Measurements from ENCODE around the gene TRNP1. TPM values are rescaled to one million over a fixed set of nuclear protein-coding genes. Genes with fewer than 3 reads are reported as not detected.

Gene TRNP1
- total RNA-seq, 1 donor from 2014 or later = 19.2 TPM

DNA sequence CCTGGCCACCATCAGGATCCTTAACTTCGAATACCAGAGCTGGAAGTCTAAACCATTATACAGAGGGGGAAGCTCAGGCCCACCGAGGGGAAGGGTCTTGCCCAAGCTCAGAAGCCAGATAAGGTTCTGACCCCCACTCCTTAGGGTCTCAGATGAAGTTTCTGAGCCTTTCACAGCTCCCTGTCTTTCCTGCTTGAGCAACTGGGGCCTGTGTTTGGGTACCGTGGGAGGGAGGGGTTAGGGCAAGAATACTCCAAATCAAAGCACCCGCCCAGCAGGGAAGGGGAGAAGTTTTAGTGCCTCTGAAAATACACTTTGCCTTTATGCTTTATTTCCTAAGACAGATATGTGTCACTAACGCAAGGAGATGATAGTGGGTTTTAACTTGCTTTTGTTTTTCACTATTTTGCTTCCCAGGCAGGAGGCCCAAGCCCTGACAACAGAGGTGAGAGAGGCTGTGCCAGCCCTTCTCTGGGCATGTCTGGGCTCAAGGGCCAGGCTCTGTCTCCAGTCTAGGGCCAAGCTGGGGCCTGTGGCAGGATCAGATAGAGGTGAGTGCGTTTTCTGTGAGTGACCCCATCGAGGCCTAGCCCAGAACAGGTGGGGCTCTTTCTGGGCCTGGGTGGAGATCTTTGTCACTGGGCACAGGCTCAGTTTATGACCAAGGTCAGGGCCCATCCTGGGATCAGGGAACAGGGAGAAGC lies 39.7 kb downstream of the TRNP1 start:
- Histone ChIP-seq H3K4me3 (ENCODE audit: insufficient read depth, low read depth, low read length) (no peak overlapping the region), H2AFZ (ENCODE audit: low read depth, low read length) (no peak overlapping the region), H3K27me3 (ENCODE audit: insufficient read depth, low read length) (no peaks in the 10 kb centered on the region), H3K4me2 (ENCODE audit: low read length) (no peak overlapping the region), H3K27ac (ENCODE audit: low read depth, low read length) (no peak overlapping the region), H3K4me1 (ENCODE audit: insufficient read depth, low read length) (peaks cover 10% of the 10 kb centered on the region), H3K79me2 (ENCODE audit: insufficient read depth, low read length) (no peaks in the 10 kb centered on the region), H4K20me1 (ENCODE audit: insufficient read depth, low read length) (no peaks in the 10 kb centered on the region), H3K9ac (ENCODE audit: low read length) (no peak overlapping the region), H3K9me3 (ENCODE audit: insufficient read depth, low read depth, low read length) (no peaks in the 10 kb centered on the region), H3K36me3 (ENCODE audit: insufficient read depth, low read length) (no peaks in the 10 kb centered on the region)
- TF ChIP-seq, protein P1, sequence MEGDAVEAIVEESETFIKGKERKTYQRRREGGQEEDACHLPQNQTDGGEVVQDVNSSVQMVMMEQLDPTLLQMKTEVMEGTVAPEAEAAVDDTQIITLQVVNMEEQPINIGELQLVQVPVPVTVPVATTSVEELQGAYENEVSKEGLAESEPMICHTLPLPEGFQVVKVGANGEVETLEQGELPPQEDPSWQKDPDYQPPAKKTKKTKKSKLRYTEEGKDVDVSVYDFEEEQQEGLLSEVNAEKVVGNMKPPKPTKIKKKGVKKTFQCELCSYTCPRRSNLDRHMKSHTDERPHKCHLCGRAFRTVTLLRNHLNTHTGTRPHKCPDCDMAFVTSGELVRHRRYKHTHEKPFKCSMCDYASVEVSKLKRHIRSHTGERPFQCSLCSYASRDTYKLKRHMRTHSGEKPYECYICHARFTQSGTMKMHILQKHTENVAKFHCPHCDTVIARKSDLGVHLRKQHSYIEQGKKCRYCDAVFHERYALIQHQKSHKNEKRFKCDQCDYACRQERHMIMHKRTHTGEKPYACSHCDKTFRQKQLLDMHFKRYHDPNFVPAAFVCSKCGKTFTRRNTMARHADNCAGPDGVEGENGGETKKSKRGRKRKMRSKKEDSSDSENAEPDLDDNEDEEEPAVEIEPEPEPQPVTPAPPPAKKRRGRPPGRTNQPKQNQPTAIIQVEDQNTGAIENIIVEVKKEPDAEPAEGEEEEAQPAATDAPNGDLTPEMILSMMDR (IDR thresholded peaks at IDR 0.05; ENCODE audit: insufficient read depth, low read depth, low read length) = no peak
- no peak for TF ChIP-seq EZH2 (IDR thresholded peaks at IDR 0.05; ENCODE audit: insufficient read depth, low read length)
- Mint-ChIP-seq H3K36me3 (ENCODE audit: low read depth, unreplicated experiment) (no peaks in the 10 kb centered on the region), H3K27ac (ENCODE audit: unreplicated experiment) (no peak overlapping the region), H3K4me1 (ENCODE audit: low read depth, unreplicated experiment) (no peaks in the 10 kb centered on the region), H3K9me3 (ENCODE audit: unreplicated experiment) (peaks cover 1% of the 10 kb centered on the region), H3K27me3 (ENCODE audit: low read depth, unreplicated experiment) (peaks cover 2% of the 10 kb centered on the region), H3K4me3 (ENCODE audit: unreplicated experiment) (no peak overlapping the region)
- FAIRE-seq (no peak), DNase-seq (ENCODE audit: low read depth) (no peak)

DNA sequence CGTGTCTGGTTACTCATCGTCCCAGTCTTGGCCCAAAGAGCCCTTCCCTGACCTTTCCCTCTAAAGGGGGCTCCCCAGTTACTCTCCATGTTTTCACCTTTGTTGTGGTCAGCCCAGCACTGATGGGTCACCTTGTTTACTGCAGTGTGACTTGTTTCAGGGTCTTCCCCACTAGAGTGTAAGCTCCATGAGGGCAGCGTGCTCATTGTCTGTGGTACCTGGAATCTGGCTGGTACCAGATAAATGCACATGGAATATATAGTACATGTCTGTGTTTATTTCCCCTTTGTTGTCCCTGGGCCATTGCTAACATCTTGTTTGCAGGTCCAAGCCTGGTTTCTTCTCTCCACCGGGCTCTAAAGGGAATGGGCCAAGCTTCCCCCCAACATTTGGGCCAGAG lies 41.9 kb downstream of the TRNP1 start:
- peaks cover 16% of the 10 kb centered on the region for H3K27me3 Mint-ChIP-seq (ENCODE audit: low read depth, unreplicated experiment)
- no peaks in the 10 kb centered on the region for H4K20me1 ChIP-seq (ENCODE audit: insufficient read depth, low read length)
- no peaks in the 10 kb centered on the region for H3K4me1 Mint-ChIP-seq (ENCODE audit: low read depth, unreplicated experiment)
- no peak overlapping the region for H3K27ac Mint-ChIP-seq (ENCODE audit: unreplicated experiment)
- no peaks in the 10 kb centered on the region for H3K36me3 ChIP-seq (ENCODE audit: insufficient read depth, low read length)
- no peaks in the 10 kb centered on the region for H3K9me3 ChIP-seq (ENCODE audit: insufficient read depth, low read depth, low read length)
- H3K4me3 ChIP-seq (ENCODE audit: insufficient read depth, low read depth, low read length) = no peak overlapping the region
- peaks cover 10% of the 10 kb centered on the region for H3K4me1 ChIP-seq (ENCODE audit: insufficient read depth, low read length)
- H3K4me3 Mint-ChIP-seq (ENCODE audit: unreplicated experiment) = no peak overlapping the region
- no peak overlapping the region for H3K9ac ChIP-seq (ENCODE audit: low read length)
- H3K4me2 ChIP-seq (ENCODE audit: low read length) = no peak overlapping the region
- no peak overlapping the region for H3K27ac ChIP-seq (ENCODE audit: low read depth, low read length)
- no peaks in the 10 kb centered on the region for H3K36me3 Mint-ChIP-seq (ENCODE audit: low read depth, unreplicated experiment)
- no peaks in the 10 kb centered on the region for H3K27me3 ChIP-seq (ENCODE audit: insufficient read depth, low read length)
- no peak for FAIRE-seq
- DNase-seq (ENCODE audit: low read depth) = no peak
- no peak overlapping the region for H2AFZ ChIP-seq (ENCODE audit: low read depth, low read length)
- TF ChIP-seq, protein P1 (IDR thresholded peaks at IDR 0.05; ENCODE audit: insufficient read depth, low read depth, low read length) = no peak
- TF ChIP-seq EZH2 (IDR thresholded peaks at IDR 0.05; ENCODE audit: insufficient read depth, low read length) = no peak
- no peaks in the 10 kb centered on the region for H3K79me2 ChIP-seq (ENCODE audit: insufficient read depth, low read length)
- peaks cover 1% of the 10 kb centered on the region for H3K9me3 Mint-ChIP-seq (ENCODE audit: unreplicated experiment)

DNA sequence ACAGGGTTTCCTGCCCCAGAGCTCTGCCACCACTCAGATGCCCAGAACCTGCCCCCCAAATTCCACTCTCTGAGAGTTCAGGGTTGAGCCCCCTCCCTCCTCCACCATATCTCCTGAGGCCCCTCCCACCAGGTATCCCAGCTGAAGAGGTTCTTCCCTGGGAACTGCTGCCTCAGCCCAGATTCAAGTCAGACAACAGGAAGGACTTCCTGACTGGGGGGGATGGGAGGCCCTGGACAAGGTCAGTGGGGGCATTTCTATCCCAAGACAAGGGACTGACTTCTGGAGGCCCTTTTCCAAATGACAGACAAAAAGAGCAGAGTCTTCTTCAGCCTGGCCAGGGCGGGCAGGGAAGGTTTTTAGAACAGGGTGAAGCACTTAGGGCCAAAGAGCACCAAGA lies 43.2 kb downstream of the TRNP1 start:
- no peaks in the 10 kb centered on the region for H3K4me1 Mint-ChIP-seq (ENCODE audit: low read depth, unreplicated experiment)
- H3K9me3 Mint-ChIP-seq (ENCODE audit: unreplicated experiment) = peaks cover 1% of the 10 kb centered on the region
- FAIRE-seq = no peak
- Histone ChIP-seq H3K36me3 (ENCODE audit: insufficient read depth, low read length) (no peaks in the 10 kb centered on the region), H3K4me3 (ENCODE audit: insufficient read depth, low read depth, low read length) (no peak overlapping the region), H3K27me3 (ENCODE audit: insufficient read depth, low read length) (no peaks in the 10 kb centered on the region), H3K79me2 (ENCODE audit: insufficient read depth, low read length) (no peaks in the 10 kb centered on the region), H3K4me1 (ENCODE audit: insufficient read depth, low read length) (peaks cover 3% of the 10 kb centered on the region), H3K27ac (ENCODE audit: low read depth, low read length) (no peak overlapping the region), H3K9me3 (ENCODE audit: insufficient read depth, low read depth, low read length) (no peaks in the 10 kb centered on the region), H3K4me2 (ENCODE audit: low read length) (no peak overlapping the region), H4K20me1 (ENCODE audit: insufficient read depth, low read length) (no peaks in the 10 kb centered on the region), H2AFZ (ENCODE audit: low read depth, low read length) (no peak overlapping the region), H3K9ac (ENCODE audit: low read length) (no peak overlapping the region)
- TF ChIP-seq, protein P1 (IDR thresholded peaks at IDR 0.05; ENCODE audit: insufficient read depth, low read depth, low read length) = no peak
- TF ChIP-seq EZH2 (IDR thresholded peaks at IDR 0.05; ENCODE audit: insufficient read depth, low read length) = no peak
- DNase-seq (ENCODE audit: low read depth) = no peak
- H3K27ac Mint-ChIP-seq (ENCODE audit: unreplicated experiment) = no peak overlapping the region
- no peaks in the 10 kb centered on the region for H3K36me3 Mint-ChIP-seq (ENCODE audit: low read depth, unreplicated experiment)
- H3K4me3 Mint-ChIP-seq (ENCODE audit: unreplicated experiment) = no peak overlapping the region
- peaks cover 17% of the 10 kb centered on the region for H3K27me3 Mint-ChIP-seq (ENCODE audit: low read depth, unreplicated experiment)

Data from astrocyte (in vitro differentiated cells and primary cell).